ENCODE data around the gene DTWD2. TPM values are rescaled to one million over a fixed set of nuclear protein-coding genes. Genes with fewer than 3 reads are reported as not detected.
"Not testable (repeated sequence)": the region's sequence is repeated elsewhere in the genome, so short reads cannot be mapped to it uniquely, and the experiment has no call there.

The DTWD2 gene
- total RNA-seq, 1 experiment from 2014 or later: 21.1 TPM

DNA sequence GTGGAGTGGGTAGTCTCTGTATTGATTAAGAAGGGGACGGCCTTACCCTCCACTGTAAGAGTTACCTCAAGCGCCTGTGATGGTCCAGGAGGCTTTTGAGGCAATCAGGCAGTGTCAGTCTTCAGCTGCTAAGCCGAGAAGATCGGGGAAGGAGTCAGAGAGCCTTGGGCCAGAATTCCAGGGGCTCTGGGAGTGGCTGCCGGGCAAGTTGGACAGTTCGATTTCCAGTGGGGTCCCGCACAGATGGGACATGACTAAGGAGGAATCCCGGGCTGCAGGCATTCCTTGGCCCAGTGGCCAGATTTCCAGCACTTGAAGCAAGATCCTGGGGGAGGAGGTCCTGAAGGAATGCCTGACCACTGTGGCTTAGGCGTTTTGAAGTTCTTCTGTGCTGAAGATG lies 38.0 kb downstream of the DTWD2 start:
- DNase-seq (ENCODE audit: low spot score): not testable (repeated sequence)

GRCh38 chr5:118946138-118946800 lies 42.1 kb downstream of the DTWD2 start:
- no peak for DNase-seq (ENCODE audit: low spot score)

GRCh38 chr5:118937393-118938061 lies 50.8 kb downstream of the DTWD2 start:
- DNase-seq (ENCODE audit: low spot score): no peak

- no peak for DNase-seq (ENCODE audit: low spot score)
These were observed 54.6 kb downstream of the DTWD2 start for GRCh38 chr5:118933703-118934102.

GRCh38 chr5:118931564-118931963 lies 56.8 kb downstream of the DTWD2 start:
- no peak for DNase-seq (ENCODE audit: low spot score)

GRCh38 chr5:118924006-118924389 lies 64.3 kb downstream of the DTWD2 start:
- no peak for DNase-seq (ENCODE audit: low spot score)

GRCh38 chr5:118923295-118924005 lies 64.9 kb downstream of the DTWD2 start:
- DNase-seq (ENCODE audit: low spot score): no peak

- DNase-seq (ENCODE audit: low spot score): no peak
These were observed 66.5 kb downstream of the DTWD2 start for GRCh38 chr5:118921866-118922265.

DNA sequence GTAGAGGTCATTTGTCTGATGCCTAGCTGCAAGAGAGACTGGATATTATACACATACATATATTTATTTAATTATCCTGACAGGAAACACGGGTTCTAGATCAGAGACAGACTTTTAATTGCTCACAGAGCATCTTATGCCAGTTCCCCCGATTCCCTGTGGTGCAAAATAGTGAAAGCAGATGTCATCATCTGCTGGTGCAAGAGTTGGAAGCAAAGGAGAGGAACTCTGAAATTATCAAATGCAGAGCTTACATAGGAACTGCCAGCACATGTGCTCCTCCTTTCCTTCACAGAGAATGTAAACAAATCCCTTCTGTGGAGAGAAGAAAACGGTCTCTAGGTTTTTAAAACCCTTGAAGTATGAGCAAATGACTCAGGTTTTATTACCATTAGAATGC lies 69.3 kb downstream of the DTWD2 start:
- DNase-seq (ENCODE audit: low spot score): no peak

DNA sequence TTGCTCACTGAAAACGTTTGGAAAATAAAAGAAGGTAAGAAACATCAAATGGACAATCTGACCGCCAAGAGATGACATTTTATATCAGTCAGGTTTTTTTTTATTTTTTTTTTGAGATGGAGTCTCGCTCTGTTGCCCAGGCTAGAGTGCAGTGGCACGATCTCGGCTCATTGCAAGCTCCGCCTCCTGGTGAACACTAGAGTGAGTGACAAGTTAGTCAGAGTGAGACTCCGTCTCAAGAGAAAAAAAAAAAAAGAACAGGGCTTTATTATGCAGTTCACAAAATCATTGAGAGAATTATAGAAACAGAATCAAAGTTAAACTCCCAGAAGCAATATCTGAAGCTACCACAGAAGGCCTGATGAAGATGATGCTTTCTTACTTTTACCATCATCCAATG lies 70.1 kb downstream of the DTWD2 start:
- no peak for DNase-seq (ENCODE audit: low spot score)

GRCh38 chr5:118907536-118907935 lies 80.8 kb downstream of the DTWD2 start:
- not testable (repeated sequence) for DNase-seq (ENCODE audit: low spot score)

DNA sequence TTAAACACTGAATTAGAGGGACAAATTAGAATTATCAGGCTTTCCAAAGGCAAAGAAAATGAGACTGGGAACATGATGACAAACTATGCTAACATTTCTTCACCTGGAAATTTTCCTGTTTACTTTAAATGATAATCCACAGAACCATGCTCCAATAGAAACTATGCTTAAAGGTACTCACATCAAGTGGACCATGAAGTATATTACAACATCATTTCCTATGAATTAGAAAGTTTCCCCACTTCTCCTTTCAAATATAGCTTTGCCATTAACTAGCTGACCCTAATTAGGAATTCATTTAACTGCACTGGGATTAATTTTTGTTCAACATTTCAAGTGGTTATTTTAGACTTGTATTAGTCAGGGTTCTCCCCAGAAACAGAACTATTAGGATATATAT lies 81.4 kb downstream of the DTWD2 start:
- DNase-seq (ENCODE audit: low spot score): no peak

- no peak for DNase-seq (ENCODE audit: low spot score)
These were observed 83.2 kb downstream of the DTWD2 start for GRCh38 chr5:118905196-118905595.

DNA sequence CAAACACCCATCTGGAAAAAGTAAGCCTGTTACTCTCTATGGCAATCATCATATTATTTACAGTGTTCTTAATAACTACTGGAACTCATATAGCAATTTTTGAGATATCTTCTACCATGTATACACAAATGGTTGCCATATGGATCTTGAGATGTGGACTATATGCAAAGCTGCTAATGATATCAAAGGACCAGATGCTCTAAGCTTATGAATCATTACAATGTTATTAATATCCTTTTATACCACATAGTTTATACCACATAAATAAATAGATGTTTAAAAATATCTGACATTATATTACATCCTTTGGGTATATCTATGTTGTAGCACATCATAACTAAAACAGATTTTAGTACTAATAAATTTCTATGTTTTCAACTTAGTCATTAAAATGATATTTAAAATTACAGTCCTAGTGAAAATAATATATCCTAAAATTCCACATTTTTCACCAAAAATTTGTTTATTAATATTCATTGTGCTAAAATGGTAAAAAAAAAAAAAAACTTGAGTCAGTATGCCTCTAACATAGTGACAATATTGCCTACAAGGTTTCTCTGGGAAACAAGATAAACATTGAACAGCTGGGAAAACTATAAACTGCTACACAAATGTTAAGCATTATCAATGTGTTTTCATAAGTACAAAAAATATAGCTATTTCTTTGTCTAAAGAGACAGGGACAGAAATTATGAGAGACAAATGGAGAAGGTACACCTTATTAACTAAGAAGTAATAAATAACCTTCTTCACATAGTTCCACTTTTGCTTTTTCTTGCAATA lies 85.5 kb downstream of the DTWD2 start:
- DNase-seq (ENCODE audit: low spot score): no peak

- DNase-seq (ENCODE audit: low spot score): no peak
These were observed 93.6 kb downstream of the DTWD2 start for GRCh38 chr5:118894709-118895108.

- DNase-seq (ENCODE audit: low spot score): no peak
These were observed 97.1 kb downstream of the DTWD2 start for GRCh38 chr5:118891252-118891651.

DNA sequence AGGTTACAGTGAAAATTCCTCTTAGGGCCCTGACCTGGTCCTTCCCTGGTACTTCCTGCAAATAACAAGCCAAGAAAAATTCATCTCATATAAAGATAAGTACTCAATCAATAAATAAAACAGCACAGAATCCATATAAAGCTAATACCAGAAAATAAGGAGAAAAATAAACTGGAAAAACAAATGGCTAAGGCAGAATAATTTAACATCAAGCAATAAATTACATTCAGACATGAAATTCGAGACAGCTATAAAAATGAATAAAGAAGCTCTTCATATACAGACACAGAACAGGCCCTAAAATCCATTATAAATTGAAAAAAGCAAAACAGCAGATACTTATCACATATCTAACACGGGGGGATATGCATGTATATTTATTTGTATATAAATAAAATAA lies 99.2 kb downstream of the DTWD2 start:
- no peak for DNase-seq (ENCODE audit: low spot score)

- no peak for DNase-seq (ENCODE audit: low spot score)
These were observed 99.8 kb downstream of the DTWD2 start for GRCh38 chr5:118888556-118888955.

- DNase-seq (ENCODE audit: low spot score): no peak
These were observed 105.0 kb downstream of the DTWD2 start for GRCh38 chr5:118883362-118883761.

DNA sequence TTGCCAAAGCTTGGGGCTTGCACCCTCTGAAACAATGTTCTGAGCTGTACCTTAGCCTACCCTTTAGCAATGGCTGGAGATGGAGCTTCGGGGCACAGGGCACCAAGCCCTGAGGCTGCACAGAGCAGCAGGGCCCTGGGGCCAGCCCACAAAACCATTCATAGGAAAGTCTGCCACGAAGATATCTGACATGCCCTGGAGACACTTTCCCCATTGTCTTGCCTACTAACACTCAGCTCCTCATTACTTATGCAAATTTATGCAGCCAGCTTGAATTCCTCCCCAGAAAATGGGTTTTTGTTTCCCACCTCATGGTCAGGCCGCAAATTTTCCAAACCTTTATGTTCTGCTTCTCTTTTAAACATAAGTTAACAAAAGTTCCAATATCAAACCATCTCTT lies 105.7 kb downstream of the DTWD2 start:
- DNase-seq (ENCODE audit: low spot score): no peak

GRCh38 chr5:118876852-118877251 lies 111.5 kb downstream of the DTWD2 start:
- DNase-seq (ENCODE audit: low spot score): not testable (repeated sequence)

GRCh38 chr5:118875131-118875530 lies 113.2 kb downstream of the DTWD2 start:
- no peak for DNase-seq (ENCODE audit: low spot score)

Data from A172 (cell line).